SKM-1 (cell line): ENCODE results near the gene GNAQ.
"Not testable (repeated sequence)": the region's sequence is repeated elsewhere in the genome, so short reads cannot be mapped to it uniquely, and the experiment has no call there.

Experiments
- DNase-seq: peaks from one replicate; lab custom pipeline; 2025; ENCODE audit not compliant: unreplicated experiment; lab: John Stamatoyannopoulos, UW

The GNAQ gene

GRCh38 chr9:77793849-77794248 lies 237.8 kb downstream of the GNAQ start:
- DNase-seq: no peak

DNA sequence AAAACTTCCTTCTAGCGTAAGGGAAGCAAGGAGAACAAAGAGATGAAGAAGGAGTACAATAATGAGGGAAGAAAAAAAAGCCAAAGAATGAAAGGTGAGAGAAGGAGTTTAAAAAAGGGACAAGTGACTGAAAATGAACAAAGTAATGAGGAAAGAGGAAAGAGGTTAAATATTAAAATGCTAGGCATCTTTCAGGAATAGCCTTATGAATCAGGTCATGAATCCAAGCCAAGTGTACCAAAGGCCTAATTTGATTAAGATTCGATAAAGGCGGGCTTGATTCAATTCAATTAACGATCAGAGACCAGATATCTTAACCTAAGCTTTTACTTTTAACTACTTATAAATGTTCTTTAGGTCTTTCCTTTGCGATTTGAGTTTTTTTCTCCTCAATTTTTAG lies 241.7 kb downstream of the GNAQ start:
- no peak for DNase-seq

GRCh38 chr9:77785341-77785740 lies 246.3 kb downstream of the GNAQ start:
- no peak for DNase-seq

- no peak for DNase-seq
These were observed 248.1 kb downstream of the GNAQ start for GRCh38 chr9:77783518-77783917.

DNA sequence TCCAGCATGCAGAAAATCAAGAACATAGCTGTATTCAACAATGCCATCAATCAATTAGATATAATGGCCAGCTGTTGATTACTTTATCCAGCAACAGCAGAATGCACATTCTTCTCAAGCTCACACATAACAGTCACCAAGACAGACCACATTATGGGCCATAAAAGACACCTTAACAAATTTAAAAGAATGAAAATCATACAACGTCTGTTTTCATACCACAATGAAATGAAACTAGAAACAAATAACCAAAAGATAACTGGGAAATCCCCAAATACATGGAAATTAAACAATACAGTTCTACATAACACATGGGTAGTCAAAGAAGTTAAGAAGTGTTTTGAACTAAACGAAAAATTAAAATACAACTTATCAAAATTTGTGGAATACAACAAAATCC lies 252.6 kb downstream of the GNAQ start:
- DNase-seq: no peak

GRCh38 chr9:77773381-77773780 lies 258.2 kb downstream of the GNAQ start:
- DNase-seq: no peak

- DNase-seq: no peak
These were observed 259.0 kb downstream of the GNAQ start for GRCh38 chr9:77772646-77773045.

DNA sequence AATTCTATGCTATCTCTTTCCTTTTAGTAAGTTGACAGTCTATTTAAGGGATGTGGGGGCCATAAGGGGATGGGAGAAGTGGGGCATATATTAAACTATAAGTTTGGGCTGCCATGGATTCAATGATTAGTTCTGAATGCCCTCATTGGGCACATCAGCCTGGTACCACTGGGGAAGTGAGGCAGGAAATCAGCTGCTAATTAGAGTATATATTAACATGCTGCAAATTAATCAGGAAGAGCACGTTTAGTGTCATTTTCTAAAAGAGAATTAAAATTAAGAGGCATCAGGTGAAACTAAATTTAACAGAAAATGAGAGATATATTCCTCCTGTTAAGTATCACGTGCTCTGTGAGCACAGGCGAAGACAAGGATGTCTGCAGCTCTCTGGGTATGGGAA lies 260.4 kb downstream of the GNAQ start:
- DNase-seq: no peak

DNA sequence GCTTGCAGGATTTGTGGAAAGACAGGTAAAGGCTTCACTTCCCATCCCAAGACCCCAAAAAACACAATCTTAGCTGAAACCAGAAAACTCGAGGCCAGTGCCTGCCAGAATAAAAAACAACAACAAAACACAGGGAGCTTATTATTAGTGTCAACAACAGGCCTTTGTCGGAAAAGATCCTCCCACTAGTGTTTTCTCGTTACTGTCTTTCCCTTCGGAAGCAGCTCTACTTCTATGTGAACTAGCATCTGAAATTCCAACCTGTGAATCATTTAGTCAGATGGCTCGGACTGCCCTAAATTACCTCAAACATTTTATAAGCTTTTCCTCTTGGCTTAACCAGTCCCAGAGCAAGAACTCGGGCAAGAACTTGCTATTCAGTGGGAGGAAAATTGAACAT lies 261.3 kb downstream of the GNAQ start:
- no peak for DNase-seq

DNA sequence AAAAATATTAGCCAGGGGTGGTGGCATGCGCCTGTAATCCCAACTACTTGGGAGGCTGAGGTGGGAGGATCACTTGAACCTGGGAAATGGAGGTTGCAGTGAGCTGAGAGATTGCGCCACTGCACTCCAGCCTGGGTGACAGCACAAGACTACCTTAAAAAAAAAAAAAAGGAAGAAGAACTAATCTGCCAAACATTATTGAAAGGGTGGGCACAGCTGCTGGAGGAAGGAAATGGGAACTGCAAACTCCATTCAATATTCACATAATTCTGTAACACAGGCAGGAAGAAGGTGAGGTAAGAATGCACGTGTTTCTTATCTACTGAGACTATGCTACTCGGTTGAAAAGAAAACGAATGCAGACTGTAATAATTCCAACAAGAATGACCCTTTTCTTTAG lies 262.4 kb downstream of the GNAQ start:
- no peak for DNase-seq

DNA sequence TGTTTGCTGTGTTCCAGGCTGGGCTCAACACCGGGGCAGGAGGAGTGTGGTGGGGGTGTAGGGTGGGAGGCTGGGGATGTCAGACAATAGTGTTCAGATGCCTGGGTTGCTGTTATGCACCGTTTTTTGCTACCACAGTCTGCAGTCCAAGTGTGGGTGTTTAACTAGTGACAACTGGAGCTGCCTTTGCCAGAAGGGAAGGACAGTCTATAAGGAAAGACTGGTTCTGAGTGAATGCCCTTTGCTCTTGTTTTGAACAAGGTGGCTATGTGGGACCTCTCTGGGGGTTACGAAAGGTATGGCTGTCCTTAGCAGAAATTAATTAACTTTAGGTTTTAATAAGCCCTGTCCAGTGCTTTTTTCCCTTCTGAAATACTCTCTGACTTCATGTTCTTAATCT lies 265.0 kb downstream of the GNAQ start:
- no peak for DNase-seq

DNA sequence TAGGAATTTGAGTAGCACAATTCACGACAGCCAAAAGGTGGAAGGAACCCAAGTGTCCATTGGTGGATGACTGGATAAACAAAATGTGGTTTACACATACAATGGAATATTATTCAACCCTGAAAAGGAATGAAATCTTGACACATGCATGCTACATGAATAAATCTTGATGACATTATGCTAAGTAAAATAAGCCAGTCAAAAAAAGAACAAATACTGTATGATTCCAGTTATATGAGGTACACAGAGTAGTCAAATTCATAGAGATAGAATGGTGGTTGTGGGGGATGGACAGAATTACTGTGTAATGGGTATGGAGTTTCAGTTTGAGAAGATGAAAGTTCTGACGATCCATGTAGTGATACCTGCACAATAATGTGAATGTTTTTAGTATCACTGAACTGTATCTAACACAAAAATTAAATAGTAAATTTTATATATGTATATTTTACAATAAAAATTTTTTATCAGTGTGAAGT lies 265.8 kb downstream of the GNAQ start:
- DNase-seq: no peak

DNA sequence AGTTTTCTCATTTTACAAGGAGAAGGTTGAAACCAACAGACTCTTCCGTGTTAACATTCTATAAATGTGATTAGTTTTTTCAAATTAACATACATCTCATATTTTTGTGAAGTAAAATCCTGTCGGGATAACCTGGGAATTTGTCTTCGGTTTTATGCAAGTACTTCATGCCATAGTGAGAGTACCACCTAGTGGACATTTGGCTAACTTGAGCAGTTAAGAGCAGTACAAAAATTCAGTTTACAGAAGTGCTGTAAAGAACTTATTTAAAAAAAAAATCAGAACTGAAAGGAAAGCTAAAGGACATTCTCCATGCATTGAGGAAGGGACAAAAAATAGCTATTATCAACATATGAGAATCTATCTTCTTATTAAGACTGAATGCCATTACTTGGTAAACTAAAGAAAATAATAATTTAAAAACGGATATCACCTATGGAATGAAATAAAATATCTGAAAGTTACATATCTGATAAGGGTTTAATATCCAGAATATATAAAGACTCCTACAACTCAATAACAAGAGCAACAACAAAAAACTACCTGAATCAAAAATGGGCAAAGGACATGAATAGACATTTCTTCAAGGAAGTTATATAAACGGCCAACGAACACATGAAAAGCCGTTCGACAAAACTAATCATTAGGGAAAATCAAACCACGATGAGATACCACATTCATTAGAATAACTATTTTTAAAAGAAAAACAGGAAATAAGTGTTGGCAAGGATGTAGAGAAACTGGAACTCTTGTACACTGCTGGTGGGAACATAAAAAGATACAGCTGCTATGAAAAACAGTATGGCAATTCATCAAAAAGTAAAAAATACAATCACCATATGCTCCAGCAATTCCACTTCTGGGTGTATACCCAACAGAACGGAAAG lies 266.5 kb downstream of the GNAQ start:
- no peak for DNase-seq

DNA sequence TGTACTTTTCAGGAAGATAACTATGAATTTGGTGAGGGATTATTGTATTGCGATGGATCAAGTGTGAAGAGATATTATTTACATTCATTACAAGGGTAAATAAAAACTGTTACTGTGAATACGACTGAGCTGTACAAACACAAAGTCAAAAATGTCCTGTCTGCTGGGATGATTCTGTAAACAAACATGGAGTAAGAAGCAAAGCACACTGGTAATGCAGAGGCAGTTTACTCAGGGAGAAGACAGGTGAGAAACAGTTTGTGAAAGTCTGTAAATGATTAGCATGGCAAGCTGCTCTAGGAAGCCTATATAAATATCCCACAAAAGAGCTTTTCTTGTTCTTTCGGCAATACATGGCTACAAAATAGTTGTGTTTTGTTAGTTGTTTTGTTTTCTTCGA lies 268.0 kb downstream of the GNAQ start:
- no peak for DNase-seq

- DNase-seq: not testable (repeated sequence)
These were observed 270.7 kb downstream of the GNAQ start for GRCh38 chr9:77760919-77761318.

- no peak for DNase-seq
These were observed 272.2 kb downstream of the GNAQ start for GRCh38 chr9:77759391-77759790.

DNA sequence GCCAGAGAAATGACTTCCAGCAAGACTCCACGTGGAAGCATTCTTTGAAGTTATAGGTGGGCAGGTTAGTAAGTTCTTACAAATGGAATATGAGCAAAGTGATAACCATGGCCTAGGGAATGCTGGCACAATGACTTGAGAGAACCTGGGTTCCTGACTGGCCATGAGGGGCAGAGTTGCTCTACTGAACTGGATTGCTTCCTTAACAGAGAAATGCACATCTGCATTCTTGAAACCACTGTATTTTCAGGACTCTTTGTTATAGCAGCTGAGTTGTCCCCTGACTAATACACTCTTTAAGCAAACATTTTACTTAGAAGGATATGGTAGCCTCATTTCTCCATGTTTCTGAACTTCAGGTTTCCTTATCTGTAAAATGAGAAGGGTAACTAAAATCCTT lies 275.2 kb downstream of the GNAQ start:
- DNase-seq: no peak

DNA sequence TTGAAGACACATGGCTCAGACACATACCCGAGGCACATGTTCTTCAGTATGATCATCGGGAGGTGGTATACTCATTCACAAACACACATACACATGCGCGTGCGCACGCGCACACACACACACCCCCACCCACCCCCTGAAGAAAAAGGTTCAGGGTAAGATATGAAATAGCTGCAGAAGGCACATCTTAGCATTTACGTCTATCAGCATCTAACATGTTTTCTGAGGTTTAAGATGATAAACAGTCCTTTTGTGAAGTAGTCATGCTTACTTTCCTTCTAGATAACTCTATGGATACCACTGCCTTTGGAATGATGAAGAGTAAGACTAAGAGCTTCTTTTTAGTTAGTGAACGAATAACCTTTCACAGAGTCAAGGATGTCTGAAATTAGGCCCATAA lies 278.4 kb downstream of the GNAQ start:
- DNase-seq: no peak

DNA sequence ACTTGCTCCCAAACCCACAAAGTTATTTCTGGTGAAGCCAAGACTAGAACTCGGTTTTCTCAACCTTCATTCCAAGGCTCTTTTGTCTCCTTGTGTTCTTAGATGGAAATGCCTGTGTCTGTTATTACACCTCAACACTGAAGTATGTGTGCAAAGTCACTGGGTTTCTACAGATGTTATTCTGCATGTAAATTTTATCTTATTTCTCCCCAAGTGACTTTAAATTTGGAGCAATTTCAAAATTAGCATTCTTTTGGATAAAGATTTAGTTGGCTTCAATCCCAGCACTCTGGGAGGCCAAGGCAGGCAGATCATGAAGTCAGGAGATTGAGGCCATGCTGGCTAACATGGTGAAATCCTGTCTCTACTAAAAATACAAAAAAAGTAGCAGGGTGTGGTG lies 279.1 kb downstream of the GNAQ start:
- DNase-seq: no peak

DNA sequence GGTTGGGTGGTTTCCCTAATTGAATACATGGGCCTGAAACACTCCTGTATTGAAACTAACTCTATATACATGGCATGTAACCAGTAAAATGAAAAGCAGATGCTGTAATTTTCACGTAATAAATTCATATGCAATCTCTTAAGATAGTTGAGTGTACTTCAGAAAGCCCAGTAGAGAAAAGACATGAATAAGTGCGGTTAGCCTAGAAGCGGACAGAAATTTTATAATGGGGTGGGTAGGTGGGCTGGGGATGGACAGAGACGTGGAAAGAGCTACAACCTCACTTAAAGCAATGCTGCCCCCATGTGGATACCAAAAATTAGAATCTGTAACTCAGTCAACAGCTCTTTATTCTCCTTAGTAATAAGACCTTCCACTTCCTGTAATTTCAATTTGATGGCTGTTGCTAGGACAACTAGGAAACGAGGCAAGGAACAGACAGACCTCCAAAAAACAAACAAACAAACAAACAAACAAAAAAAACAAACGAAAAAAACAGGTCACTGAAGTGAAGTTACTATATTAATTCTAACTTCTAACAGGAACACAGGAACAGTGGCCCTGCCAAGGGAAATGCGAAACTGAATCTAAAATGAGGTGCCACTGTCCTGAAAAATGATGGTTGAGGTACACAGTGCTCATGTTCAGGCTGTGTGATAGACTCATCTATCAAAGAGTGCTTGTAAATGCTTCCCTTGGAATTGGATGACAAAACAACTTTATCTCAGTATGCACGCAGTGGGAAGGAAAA lies 280.1 kb downstream of the GNAQ start:
- DNase-seq: peak; percentile 6

DNA sequence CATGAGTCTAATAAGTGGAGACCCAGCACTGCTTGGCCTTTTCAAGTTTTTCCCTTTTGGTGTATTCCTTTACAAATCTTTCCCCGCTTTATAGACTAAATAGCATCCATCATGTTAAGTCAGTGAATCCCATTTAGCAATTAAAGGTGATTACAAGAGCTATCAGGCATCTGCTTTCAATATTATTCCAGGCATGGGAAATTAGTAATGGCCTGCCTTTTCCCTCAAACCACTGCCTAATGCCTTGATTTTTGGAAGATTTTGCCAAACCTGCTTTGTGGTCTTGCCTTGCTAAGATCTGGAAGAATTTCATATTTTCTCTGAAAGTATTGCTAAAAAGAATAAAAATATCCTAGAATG lies 280.6 kb downstream of the GNAQ start:
- no peak for DNase-seq

DNA sequence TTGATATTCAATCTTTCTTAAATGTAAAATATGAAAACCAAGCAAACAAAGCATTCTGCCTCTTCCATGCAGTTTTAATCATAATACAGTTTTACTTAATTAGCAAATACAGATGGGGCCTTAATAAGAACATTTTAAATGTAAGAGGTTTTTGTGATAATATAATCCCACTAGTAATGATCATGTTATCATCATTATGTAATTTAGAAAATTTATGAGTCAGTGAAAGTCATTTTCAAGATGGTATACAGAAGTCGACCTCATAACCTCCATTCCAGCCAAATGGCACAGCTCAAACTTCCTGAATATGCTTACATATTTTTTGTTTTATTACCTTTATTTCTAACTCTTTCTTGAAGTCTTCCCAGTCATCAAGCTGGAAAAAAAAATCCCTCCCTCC lies 281.3 kb downstream of the GNAQ start:
- no peak for DNase-seq
